Left renal pelvis (tissue), 4 donors: ENCODE results near the gene DCLRE1C. TPM values are rescaled to one million over a fixed set of nuclear protein-coding genes. Genes with fewer than 3 reads are reported as not detected.
"Not testable (repeated sequence)": the region's sequence is repeated elsewhere in the genome, so short reads cannot be mapped to it uniquely, and the experiment has no call there.

Source experiments
- DNase-seq, 4 donors: peaks; one replicate each; pipeline ENCODE4 v3.0.0-alpha.2; 2013; ENCODE audit warnings: low read depth in 4 of 4, low spot score in 3 of 4
- polyA plus RNA-seq, 4 donors: library from polyadenylated mRNA; unstranded; fragments of 120-200 nt; gene quantifications; one replicate each; pipeline ENCODE4 v1.2.1, GENCODE V29; 2013; ENCODE audit not compliant: insufficient read length in 4 of 4

The DCLRE1C gene
- polyA plus RNA-seq, 4 donors: 11.9 to 21.5 (median 15.2) TPM

DNA sequence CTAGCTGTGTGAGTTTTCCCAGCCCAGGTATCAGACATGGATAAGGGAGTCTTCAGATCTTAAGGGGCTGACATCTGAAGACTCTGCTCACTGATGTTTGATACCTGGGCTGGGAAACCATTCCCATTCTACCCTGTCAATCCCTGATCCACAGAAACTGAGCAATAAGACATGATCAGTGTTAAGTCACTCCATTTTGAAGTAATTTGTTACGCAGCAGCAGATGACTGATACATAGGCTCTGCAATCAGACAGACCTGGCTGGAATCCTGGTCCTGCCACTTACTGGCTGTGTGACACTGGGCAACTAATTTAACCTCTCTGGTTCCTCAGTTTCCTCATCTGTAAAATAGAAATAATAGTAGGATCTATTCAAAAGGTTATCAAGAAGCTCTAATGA, 6.6 kb downstream of the DCLRE1C start:
- DNase-seq: no peak

DNA sequence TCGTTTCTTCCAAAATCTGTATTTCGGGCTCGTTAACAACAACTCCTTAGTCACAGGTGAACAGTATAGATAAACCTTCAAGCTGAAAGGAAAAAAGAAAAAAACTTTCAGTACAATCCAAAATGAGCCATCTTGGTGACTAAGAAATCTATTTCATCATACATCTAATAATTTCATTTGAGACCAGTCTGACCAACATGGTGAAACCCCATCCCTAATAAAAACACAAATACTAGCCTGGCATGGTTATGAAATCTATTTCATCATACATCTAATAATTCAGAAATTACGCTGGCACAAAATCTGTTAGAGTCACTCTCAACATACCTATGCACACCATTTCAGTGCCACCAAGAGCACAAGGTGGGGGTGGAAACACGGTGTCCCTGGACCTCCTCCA, 8.8 kb downstream of the DCLRE1C start:
- DNase-seq: no peak

DNA sequence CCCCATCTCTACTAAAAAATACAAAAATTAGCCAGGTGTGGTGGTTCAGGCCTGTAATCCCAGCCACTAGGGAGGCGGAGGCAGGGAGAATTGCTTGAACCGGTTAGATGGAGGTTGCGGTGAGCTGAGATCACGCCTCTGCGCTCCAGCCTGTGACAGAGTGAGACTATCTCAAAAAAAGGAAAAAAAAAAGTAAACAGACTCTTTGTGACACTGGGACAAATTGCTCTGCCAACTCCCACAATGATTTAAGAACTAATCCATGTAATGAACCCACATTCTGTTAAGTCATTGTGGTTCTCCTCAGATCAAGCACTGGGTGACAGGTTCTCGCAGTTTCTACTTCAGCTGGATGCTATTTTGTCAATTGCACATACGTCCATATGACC, 11.0 kb downstream of the DCLRE1C start:
- not testable (repeated sequence) for DNase-seq

DNA sequence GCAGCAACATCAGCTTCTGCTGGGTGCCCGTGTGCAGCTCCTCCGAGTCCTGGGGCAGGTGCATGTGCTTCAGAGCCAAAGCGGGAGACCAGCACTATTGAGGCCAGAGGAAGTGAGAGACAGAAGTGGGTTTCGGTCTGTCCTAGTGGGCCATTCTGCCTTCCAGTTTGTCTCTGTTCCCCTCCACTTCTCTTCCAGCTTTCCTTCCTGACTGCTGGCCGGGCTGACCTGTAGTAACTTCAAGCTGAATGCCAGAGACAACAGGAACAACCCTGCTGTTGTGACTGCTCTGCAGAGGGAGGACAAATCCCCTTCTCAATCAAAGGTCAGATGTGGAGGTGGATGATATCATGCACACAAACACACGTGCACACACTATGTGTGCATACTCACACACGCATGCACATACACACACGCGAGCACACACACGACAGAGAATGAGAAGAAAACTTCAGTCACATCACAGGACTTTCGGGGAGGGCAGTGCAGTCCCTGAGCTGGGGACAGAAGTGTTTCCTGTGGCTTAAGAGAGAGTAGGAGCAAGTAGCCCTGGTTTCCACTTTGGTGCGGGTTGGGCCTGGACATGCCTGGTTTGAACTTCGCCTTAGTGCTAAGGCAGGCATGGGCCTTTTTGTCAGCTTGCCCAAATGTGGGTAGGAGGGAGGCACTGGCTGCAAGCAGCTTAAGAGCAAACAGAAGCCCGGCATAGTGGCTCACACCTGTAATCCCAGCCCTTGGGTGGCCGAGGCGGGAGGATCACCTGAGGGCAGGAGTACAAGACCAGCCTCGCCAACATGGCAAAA, 11.5 kb downstream of the DCLRE1C start:
- DNase-seq: not testable (repeated sequence)

DNA sequence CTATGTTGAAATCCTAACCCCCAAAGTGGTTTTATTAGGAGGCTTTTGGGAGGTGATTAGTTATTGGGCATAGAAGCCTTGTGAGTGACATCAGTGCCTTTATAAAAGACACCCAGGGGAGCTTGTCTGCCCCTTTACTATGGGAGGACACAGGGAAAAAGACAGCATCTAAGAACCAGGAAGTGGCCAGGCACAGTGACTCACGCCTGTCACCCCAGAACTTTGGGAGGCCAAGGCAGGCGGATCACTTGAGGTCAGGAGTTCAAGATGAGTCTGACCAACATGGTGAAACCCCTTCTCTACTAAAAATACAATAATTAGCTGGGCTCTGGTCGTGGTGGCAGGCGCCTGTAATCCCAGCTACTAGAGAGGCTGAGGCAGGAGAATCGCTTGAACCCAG, 14.9 kb downstream of the DCLRE1C start:
- not testable (repeated sequence) for DNase-seq

DNA sequence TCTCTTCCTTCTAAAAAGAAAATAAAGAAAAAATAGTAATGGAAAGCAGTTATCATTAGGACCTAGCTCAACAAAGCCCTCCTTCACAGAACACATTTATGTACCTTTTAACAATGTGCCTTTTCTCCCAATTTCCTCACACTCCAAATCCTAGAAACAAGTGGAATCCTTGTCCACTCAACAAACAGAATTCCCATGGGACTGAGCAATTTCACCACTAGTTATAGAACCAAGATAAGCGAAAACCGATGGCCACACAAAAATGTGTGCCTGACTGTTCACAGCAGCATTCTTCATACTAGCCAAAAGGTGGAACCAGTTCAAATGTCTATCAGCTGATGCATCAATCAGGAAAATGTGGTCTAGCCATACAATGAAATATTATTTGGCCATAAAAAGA, 17.3 kb downstream of the DCLRE1C start:
- DNase-seq: no peak

DNA sequence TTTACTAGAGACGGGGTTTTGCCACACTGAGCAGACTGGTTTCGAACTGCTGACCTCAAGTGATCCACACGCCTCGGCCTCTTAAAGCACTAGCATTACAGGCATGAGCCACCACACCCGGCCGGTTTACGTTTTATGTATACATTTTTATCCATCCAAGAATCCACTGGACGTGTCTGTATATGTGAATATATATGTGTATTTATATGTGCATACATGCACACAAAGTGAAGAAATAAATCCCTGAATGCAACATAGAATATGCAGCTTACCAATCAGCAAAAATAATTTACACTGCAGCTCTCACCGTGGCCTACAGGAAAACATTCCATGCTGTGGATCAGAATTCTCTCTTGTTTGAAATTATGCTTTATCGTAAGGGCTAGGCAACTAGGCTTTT, 23.3 kb downstream of the DCLRE1C start:
- no peak for DNase-seq

DNA sequence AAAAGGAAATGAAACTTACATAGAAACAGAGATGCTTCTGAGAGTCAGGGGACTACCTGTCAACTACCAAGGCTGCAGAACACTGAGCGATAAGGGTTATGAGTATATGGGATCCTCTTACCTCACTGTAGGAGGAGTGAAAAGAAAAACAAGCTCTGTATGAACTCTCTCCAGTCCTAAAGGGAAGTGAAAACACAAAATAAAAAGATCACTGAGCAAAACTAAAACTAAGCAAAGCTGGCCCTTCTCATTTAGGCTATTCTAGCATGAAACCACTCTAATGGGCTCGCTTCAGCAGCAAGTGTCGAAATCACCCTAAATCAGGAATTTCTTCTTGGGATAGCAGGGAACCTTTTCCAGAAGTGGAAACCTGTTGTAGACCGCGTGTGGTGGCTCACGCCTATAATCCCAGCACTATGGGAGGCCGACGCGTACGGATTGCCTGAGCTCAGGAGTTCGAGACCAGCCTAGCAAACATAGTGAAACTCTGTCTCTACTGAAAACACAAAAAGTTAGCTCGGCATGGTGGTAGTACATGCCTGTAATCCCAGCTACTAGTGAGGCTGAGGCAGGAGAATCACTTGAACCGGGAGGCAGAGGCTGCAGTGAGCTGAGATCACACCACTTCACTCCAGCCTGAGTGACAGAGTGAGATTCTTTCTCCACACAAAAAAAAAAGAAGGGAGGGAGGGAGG, 27.0 kb downstream of the DCLRE1C start:
- no peak for DNase-seq

DNA sequence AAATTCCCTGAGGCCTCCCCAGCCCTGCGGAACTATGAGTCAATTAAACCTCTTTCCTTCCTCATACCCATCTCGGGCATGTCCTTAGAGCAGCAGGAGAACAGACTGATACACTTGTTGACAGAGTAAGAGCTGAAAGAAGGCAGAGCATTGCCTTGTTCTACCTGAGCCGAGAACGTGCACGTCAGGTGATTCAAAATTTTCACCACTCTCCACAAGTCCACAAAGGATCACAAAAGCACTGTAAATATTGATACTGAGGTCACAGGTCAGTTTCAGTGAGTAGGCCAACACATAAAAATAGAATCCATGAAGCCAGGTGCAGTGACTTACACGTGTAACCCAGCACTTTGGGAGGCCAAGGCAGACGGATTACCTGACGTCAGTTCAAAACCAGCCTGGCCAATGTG, 27.8 kb downstream of the DCLRE1C start:
- no peak for DNase-seq

DNA sequence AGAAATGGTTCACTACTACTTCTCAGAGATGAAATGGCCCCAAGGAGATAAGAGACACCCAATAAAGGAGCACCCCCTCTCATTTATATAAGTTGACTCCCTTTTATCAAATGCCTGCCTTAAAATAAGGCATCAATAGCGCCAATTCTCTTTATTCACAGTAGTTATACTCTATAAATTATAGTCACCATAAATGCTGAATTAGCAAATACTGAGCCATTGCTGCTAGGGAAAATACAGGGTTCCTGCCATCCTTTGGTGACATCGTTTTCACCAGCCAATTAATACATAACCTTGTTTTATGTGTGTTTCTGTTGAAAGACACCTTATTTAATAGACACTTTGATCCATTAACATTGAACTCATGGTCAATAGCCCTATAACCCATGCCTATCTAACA, 28.6 kb downstream of the DCLRE1C start:
- DNase-seq: no peak

DNA sequence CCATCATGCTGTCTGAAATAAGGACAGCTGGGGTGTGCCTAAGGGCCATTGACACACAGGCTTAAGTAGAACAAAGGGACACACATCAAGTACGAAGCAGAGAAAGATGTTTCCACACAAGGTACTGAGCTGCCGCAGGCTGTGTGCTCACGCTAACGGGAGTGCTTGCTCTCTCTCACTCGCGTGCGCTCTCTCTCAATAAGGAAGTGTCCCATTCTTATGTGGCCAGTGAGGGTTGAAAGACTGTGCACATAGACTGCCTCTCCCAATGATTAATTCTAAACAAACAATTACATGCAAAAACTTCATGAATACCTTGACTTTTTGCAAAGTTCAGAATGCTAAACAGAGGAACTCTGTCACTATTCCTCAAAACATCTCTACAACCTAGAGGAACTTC, 29.9 kb downstream of the DCLRE1C start:
- no peak for DNase-seq

DNA sequence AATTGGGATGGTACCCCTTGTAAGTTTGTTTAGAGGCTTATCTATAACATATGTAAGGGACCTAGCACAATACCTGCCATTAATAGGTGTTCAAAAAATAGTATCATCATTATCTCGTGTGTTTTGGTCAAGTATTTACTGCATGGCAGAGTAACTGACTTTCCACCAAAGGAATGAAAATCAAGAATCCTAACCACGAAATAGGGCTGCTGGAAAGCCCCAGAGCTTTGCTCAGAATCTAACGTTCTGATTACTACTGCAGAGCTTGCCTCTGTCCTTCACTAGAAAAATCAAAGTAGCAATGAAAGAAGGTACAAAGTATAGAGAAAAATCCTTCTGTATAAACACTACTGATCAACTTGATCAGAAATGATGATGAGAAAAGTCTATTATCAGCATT, 34.9 kb downstream of the DCLRE1C start:
- no peak for DNase-seq

DNA sequence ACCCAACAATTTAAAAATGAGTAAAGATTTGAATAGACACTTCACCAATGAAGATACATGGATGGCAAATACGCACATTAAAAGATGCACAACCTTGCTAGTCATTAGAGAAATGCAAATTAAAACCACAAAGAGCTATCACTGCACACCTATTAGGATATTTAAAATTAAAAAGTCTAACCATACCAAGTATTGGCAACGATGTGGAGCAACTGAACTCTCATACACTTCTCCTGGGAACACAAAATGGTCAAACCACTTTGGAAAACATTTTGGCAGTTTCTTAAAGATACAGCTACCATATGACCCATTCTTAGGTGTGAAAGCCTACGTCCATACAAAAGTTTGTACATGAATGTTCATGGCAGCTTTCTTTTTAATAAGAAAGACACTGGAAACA, 36.1 kb downstream of the DCLRE1C start:
- DNase-seq: no peak

DNA sequence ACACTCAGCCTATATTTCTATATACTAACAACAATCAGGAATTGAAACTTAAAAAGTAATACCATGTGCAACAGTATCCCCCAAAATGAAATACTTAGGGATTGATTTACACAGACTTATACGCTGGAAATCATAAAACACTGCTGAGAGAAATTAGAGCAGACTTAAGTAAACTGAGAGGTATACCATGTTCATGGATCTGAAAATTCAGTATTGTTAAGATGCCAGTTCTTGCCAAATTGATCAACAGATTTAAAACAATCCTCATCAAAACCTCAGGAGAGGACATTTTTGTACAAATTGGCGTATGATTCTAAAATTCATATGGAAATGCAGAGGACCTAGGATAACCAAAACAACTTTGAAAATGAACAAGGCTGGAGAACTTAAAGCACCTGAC, 37.3 kb downstream of the DCLRE1C start:
- DNase-seq: no peak

DNA sequence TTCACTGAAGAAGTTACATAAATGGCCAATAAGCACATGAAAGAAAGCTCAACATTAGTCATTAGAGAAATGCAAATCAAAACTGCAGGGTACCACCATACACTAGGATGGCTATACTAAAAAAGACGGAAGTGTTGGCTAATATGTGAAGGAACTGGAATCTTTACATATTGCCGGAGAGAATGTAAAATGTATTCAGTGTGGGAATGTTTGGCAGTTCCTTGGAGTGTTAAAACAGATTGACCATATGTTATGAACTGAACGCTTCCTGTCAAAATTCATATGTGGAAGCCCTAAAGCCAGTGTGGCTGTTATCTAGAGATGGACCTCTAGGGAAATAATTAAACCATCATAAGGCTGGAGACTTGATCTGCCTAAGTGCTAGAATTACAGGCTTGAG, 42.1 kb downstream of the DCLRE1C start:
- DNase-seq: no peak

DNA sequence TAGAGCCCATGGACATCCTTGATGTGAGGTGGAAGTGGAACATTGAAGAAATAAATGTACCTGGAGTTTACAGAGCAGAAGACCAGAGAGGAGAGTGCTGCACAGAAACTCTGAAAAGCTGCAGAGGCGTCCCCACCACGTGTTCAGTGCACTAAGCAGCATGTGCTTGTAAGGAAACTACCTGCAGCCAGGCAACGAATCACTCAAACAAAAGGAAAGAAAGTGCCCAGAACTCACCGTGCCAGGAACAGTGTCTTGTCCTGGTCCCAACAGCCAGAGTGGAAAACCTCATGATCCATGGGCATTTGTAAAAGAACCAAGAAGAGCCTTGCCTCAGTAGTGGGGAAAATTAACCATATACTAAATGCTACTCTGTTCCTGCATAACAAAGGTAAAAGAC, 42.9 kb downstream of the DCLRE1C start:
- no peak for DNase-seq

DNA sequence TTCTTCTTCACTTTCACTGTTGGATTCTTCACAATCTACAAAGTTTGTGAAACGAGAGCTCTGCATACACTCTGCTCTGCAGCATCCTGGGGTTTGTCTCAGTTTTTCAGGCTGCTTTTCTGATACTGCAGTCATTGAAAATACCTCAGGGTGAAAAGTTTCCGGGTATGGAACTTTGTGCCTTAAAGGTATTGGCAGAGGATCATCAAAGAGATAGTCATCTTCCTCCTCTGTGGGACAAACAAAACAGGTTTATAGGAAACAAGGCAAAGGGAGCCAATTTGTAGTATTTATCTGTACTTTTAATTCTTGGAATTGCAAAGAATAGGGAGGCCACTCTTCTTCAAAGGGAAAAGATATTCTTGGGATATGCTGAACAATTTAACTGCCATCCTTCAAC, 44.8 kb downstream of the DCLRE1C start:
- no peak for DNase-seq

DNA sequence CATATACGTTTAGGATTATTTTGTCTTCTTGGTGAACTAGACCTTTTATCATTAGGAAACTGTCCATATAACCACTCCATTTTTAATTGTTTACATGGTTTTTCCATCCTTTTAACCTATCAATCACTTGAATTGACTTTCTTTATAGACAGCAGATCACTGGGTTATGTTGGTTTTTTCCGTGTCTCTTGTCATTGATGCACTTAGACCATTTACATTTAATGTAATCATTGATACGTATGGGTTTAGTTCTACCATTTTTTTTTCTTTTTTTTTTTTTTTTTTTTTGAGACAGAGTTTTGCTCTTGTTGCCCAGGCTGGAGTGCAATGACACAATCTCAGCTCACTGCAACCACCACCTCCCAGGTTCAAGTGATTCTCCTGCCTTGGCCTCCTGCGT, 46.3 kb downstream of the DCLRE1C start:
- DNase-seq: not testable (repeated sequence)

DNA sequence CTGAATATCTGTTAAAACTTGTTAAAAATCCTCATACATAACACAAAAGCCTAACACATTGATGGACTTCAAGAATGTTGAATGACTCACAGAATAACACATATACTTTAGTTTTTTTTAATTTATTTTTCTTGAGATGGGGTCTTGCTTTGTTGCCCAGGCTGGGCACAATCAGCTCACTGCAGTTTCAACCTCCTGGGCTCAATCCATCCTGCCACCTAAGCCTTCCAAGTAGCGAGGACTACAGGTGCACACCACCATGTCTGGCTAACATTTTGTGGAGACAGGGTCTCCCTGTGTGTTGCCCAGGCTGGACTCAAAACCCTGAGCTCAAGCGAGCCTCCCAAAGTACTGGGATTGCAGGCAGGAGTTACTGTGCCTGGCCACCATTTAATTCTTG, 47.1 kb downstream of the DCLRE1C start:
- no peak for DNase-seq

DNA sequence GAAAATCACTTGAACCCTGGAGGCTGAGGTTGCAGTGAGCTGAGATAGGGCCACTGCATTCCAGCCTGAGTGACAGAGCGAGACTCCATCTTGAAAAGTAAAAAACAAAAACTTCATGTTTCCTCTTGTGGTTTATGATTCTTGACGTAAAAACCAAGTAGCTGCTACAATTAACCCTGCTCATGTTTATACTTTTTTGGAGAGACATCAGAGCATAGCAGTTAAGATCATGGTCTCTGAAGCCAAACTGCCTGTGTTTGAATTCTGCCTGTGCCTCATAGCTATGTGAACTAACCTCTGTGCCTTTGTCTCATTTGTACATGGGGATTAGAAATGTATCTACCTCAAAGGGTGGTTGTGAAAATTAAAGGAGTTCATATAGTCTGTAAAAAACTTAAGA, 48.0 kb downstream of the DCLRE1C start:
- no peak for DNase-seq

DNA sequence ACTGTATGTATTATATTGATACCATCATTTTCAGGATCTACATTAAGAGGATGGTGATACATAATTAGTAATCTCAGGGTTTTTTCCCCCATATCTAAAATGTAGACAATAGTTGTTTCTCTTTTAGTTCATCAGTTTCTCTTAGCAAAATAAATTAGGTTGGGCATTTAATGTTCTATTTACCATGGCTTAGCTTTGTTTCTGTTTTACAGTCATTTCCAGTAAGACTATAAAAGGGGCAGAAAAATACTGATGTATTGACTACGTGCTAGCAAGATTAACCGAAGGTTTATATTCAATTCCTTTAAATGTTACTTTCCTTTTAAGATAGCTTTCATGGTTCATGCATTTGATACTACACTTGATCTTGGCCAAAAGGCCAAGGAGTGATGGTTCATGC, 49.0 kb downstream of the DCLRE1C start:
- no peak for DNase-seq

DNA sequence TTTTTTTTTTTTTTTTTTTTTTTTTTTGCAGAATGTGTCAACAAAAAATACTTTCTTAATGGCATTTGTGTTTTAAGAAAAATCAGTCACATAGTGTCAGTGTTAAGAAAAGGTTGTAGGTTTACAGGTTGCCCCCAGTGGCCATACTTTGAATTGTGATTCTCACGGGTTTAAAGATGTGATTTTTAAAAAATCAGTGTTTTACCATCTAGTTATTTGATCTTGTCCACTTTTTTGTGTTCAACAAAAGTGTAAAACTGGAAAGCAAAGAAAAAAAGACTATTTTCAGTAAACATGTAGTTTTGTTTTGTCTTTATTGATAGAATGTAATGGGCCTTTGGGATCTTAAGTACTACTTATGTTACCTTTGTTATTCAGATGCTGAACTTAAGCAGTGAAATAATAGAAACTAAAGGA, 49.6 kb downstream of the DCLRE1C start:
- no peak for DNase-seq
